ENCODE measurements around the gene GRPEL1. TPM values are rescaled to one million over a fixed set of nuclear protein-coding genes. Genes with fewer than 3 reads are reported as not detected.

GRPEL1 gene
- total and polyA plus RNA-seq, 4 donors: 9.8 to 98.1 (median 40.2) TPM

- TF ChIP-seq ATF3 (IDR thresholded peaks at IDR 0.05) (no peak), TAF1 (conservative IDR thresholded peaks at IDR 0.05) (no peak), EGR1 (IDR thresholded peaks at IDR 0.05; ENCODE audit: low read depth in 2 of 2) (no peak), GABPA (IDR thresholded peaks at IDR 0.05 in 1 of 2, conservative IDR thresholded peaks at IDR 0.05 in 1 of 2) (no peak), REST (IDR thresholded peaks at IDR 0.05) (no peak)
Observed at GRCh38 chr4:7048642-7049041, 19.2 kb downstream of the GRPEL1 start (continued).

GRCh38 chr4:7046971-7047370 lies 20.9 kb downstream of the GRPEL1 start:
- Histone ChIP-seq H3K36me3 (ENCODE audit: control insufficient read depth in 4 of 4, insufficient read depth in 3 of 4, low read depth in 1 of 4, low read length in 3 of 4) (no peaks in the 10 kb centered on the region), H3K9ac (ENCODE audit: low read depth in 1 of 2, low read length in 2 of 2) (no peak overlapping the region), H3K4me3 (ENCODE audit: low read depth in 1 of 3, low read length in 3 of 3) (no peak overlapping the region), H3K27me3 (ENCODE audit: control insufficient read depth in 4 of 4, insufficient read depth in 4 of 4, low read length in 3 of 4) (no peaks in the 10 kb centered on the region), H3K4me1 (ENCODE audit: control insufficient read depth in 4 of 4, insufficient read depth in 4 of 4, low read length in 3 of 4) (peaks cover 25 to 68% (median 56%) of the 10 kb centered on the region in 4 donors), H3K9me3 (ENCODE audit: control insufficient read depth in 4 of 4, low read length in 3 of 4) (no peaks in the 10 kb centered on the region), H3K27ac (ENCODE audit: low read depth in 1 of 2, low read length in 2 of 2) (no peak overlapping the region)
- no peak for TF ChIP-seq CTCF (IDR thresholded peaks at IDR 0.05; ENCODE audit: low read depth, low read length, missing input control)
- no peak for TF ChIP-seq JUND (IDR thresholded peaks at IDR 0.05)
- TF ChIP-seq NR2F2 (IDR thresholded peaks at IDR 0.05): no peak
- TF ChIP-seq HNF4A (conservative IDR thresholded peaks at IDR 0.05): no peak
- no peak for TF ChIP-seq ATF3 (IDR thresholded peaks at IDR 0.05)
- TF ChIP-seq RXRA (IDR thresholded peaks at IDR 0.05): no peak
- TF ChIP-seq YY1 (IDR thresholded peaks at IDR 0.05): no peak
- no peak for TF ChIP-seq RAD21 (IDR thresholded peaks at IDR 0.05)
- no peak for TF ChIP-seq REST (IDR thresholded peaks at IDR 0.05)
- TF ChIP-seq MAX (IDR thresholded peaks at IDR 0.05): no peak
- DNase-seq (ENCODE audit: low spot score): no peak
- WGBS: 90% methylated on average over 9 of the region's 9 CpGs
